ENCODE results near the gene BIRC3.

GRCh38 chr11:102292933-102293332, 24.4 kb upstream of the BIRC3 start:
- no peak for TF ChIP-seq CTCF (IDR thresholded peaks at IDR 0.05)
- TF ChIP-seq POLR2A (IDR thresholded peaks at IDR 0.05) = no peak

Data from stomach (tissue), 4 donors.